Spleen (tissue), 7 donors: Measurements from ENCODE around the gene CTXN3.

Experiments
- CTCF ChIP-seq, 11 experiments: fragments of 200-600 bp in 7 of 11; fragments of 450-650 bp in 4 of 11; sonication (generic) in 4 of 11; IDR thresholded peaks in 8 of 11; conservative IDR thresholded peaks in 3 of 11; 1 replicate in 7 of 11; 2 replicates in 4 of 11; pipeline versions ENCODE4 v1.4.0 to v1.8.0; 2016 to 2021; ENCODE audit warnings: antibody characterized with exemption in 11 of 11, inconsistent platforms in 4 of 11, mild to moderate bottlenecking in 1 of 11
- POLR2A ChIP-seq, 3 donors: fragments of 450-650 bp; IDR thresholded peaks; one replicate each; pipeline ENCODE4 v1.5.1; 2017; ENCODE audit warnings: antibody characterized with exemption in 3 of 3, mild to moderate bottlenecking in 1 of 3
- donor health status: DM: no; HTN: no; CAD: no; lungs with moderate emphysema.
- donor health status: DM: no; HTN: no; CAD: no.
- donor health status: DM: no; HTN: no; CAD: no.

GRCh38 chr5:127705120-127705892, 56.4 kb downstream of the CTXN3 start:
- no peak for TF ChIP-seq CTCF (IDR thresholded peaks at IDR 0.05 in 8 of 11, conservative IDR thresholded peaks at IDR 0.05 in 3 of 11)
- TF ChIP-seq POLR2A (IDR thresholded peaks at IDR 0.05), result no peak
